ENCODE data around the gene ZRANB1. TPM values are rescaled to one million over a fixed set of nuclear protein-coding genes. Genes with fewer than 3 reads are reported as not detected.
A peak's percentile ranks its signal among the peaks of the same experiment; 100 is the strongest.

ZRANB1 gene
- total and polyA plus RNA-seq, 8 donors = 7.0 to 63.7 (median 10.9) TPM

DNA sequence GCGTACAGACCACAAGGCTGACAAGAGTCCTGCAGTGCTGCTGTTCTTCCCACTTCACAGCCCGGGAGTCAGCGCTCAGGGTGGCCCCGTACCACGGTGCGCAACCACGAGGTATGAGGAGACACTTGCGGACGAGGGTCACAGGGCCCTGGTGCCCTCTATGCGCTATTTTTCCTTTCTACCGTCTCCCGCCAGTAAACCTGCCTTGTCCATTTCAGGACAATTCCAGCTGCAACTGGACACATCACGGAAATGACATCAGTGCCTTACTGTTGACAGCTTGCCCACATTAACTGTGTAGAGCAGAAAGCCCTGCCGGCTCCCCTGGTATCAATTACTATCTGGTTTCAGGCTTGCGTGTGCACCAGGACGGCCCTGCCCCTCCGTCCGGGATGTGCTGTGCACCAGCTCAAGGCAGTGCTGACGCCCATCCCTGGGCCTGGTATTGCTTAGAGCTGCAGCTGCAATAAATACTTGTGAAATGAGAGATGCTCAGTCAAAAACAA is 65.1 kb downstream of the ZRANB1 start:
- intact Hi-C loops (cut with DNase I; ENCODE audit: low total_unique reads) = no loop called here
- Histone ChIP-seq H3K27me3 (no peaks in the 10 kb centered on the region), H3K4me3 (no peak overlapping the region), H3K36me3 (peaks cover 12 to 53% (median 40%) of the 10 kb centered on the region in 4 donors), H3K27ac (peak overlapping the region in 2 of 5 donors; percentile 72 to 87), H3K4me1 (peaks cover 26 to 97% (median 65%) of the 10 kb centered on the region in 4 donors), H3K9me3 (no peaks in the 10 kb centered on the region)
- peak in 1 of 2 donors; percentile 52 for DNase-seq
- no peak for TF ChIP-seq POLR2AphosphoS5 (IDR thresholded peaks at IDR 0.05)
- no peak for TF ChIP-seq POLR2A (IDR thresholded peaks at IDR 0.05)
- no peak for TF ChIP-seq EP300 (IDR thresholded peaks at IDR 0.05)
- TF ChIP-seq, protein P1, sequence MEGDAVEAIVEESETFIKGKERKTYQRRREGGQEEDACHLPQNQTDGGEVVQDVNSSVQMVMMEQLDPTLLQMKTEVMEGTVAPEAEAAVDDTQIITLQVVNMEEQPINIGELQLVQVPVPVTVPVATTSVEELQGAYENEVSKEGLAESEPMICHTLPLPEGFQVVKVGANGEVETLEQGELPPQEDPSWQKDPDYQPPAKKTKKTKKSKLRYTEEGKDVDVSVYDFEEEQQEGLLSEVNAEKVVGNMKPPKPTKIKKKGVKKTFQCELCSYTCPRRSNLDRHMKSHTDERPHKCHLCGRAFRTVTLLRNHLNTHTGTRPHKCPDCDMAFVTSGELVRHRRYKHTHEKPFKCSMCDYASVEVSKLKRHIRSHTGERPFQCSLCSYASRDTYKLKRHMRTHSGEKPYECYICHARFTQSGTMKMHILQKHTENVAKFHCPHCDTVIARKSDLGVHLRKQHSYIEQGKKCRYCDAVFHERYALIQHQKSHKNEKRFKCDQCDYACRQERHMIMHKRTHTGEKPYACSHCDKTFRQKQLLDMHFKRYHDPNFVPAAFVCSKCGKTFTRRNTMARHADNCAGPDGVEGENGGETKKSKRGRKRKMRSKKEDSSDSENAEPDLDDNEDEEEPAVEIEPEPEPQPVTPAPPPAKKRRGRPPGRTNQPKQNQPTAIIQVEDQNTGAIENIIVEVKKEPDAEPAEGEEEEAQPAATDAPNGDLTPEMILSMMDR (IDR thresholded peaks at IDR 0.05) = no peak
- 74 to 81% (median 78%) methylated on average over 19 of the region's 19 CpGs for WGBS, 5 donors

DNA sequence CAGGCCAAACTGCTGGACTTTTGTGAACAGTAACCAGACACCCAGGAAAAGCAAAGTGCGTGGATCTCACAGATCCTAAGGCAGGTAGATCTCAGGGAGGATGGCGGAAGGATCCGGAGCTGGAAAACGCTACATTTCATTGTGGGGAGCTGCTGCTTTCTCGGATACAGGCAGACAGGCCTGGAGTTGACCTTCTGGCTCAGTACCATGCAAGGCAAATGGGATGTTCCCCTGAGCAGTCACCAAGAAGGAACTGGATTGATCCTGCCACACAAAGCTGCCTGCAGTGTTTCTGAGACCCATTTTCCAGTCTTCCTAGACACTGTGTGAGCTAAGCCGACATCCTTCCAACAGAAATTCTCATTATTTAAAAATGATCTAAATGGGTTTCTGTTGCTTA is 65.5 kb downstream of the ZRANB1 start:
- TF ChIP-seq POLR2A (IDR thresholded peaks at IDR 0.05) (no peak), EP300 (IDR thresholded peaks at IDR 0.05) (no peak), POLR2AphosphoS5 (IDR thresholded peaks at IDR 0.05) (no peak)
- TF ChIP-seq, protein P1 (IDR thresholded peaks at IDR 0.05) = no peak
- peak in 1 of 2 donors; percentile 16 for DNase-seq
- Histone ChIP-seq H3K27me3 (no peaks in the 10 kb centered on the region), H3K27ac (peak overlapping the region in 4 of 5 donors; percentile 72 to 90 (median 80)), H3K4me3 (peak overlapping the region in 1 of 4 donors; percentile 16), H3K4me1 (peaks cover 24 to 97% (median 64%) of the 10 kb centered on the region in 4 donors), H3K9me3 (no peaks in the 10 kb centered on the region), H3K36me3 (peaks cover 7 to 53% (median 38%) of the 10 kb centered on the region in 4 donors)
- WGBS, 5 donors = 79 to 91% (median 82%) methylated on average over 6 of the region's 6 CpGs
- intact Hi-C loops (cut with DNase I; ENCODE audit: low total_unique reads) = no loop called here

DNA sequence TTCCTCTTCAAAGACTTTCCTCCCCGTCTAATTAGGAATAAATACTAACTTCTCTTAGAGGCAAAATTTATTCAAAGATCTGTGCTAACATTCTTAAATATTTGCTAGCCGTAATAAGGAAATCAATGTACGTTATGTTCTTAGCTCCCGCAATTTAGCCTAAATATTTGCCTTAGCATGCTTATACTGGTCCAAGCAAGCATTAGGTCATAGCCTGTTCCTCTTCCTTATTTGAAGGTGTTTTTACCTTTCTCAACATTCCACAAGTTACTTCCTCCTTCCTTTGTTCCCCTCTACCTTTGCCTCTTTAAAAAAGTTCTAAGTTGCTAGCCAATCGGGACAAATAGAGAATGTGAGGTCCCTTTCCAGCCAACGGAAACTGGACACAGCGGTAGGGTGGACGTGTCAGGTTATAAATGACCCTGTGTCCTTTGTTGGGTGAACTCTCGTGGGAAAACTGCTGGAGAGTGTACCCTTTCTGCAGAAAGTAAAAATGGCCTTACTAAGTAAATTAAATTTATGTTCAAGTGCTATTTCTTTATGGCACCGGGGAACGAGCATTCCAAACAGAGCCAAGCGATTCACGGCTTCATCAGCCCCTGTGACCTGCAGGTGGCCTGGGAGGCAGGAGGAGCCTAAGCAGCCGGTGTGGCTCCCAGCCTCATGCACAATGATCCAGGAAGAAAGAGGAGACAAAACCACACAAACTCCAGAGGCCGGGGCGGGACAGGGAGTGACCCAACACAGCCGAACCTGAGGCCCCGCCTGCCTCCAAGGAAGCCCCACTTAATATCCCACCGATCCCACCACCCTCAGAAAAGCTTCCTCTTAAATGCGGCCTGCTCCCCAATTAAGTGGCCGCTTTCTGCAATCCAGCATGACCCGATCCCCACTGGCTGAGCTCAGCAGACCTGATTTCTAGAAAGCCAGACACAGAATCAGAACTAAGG is 67.0 kb downstream of the ZRANB1 start:
- H3K4me1 ChIP-seq = peaks cover 25 to 92% (median 62%) of the 10 kb centered on the region in 4 donors
- peak; percentile 58 to 76 for DNase-seq
- no peak for TF ChIP-seq POLR2A (IDR thresholded peaks at IDR 0.05)
- no peak for TF ChIP-seq EP300 (IDR thresholded peaks at IDR 0.05)
- TF ChIP-seq POLR2AphosphoS5 (IDR thresholded peaks at IDR 0.05) = peak in 1 of 3 donors; percentile 43

DNA sequence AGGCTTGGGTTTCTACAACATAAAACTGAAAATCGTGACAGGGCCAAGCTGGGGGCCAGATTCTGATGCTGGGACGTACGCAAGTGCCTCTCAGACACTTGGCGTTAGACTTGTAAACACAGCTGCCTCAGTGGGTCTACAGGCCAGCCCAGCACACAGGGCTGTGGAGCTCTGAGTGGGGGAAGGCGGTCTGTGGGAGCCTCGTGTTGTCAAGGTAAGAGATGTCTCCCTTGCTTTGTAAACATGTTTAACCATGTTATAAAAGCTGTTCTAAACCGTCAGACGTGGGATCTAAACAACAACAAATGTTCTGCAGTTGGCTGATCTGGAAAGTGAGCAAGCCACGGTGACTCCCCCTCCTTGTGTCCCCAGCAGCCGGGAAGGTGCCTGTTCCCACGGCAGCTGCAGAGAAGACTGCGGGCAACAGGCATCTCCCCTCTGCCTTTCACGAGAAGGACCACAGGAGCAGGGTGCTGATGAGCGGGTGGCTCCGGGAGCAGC is 67.8 kb downstream of the ZRANB1 start:
- H3K36me3 ChIP-seq = peaks cover 0 to 34% (median 28%) of the 10 kb centered on the region in 4 donors
- WGBS, 5 donors = 69 to 72% (median 69%) methylated on average over 15 of the region's 15 CpGs
- no peaks in the 10 kb centered on the region for H3K27me3 ChIP-seq
- TF ChIP-seq POLR2A (IDR thresholded peaks at IDR 0.05) = no peak
- no peak for TF ChIP-seq POLR2AphosphoS5 (IDR thresholded peaks at IDR 0.05)
- TF ChIP-seq, protein P1 (IDR thresholded peaks at IDR 0.05) = no peak
- TF ChIP-seq EP300 (IDR thresholded peaks at IDR 0.05) = no peak
- peaks cover 33 to 93% (median 66%) of the 10 kb centered on the region in 4 donors for H3K4me1 ChIP-seq
- no peaks in the 10 kb centered on the region for H3K9me3 ChIP-seq
- no peak overlapping the region for H3K4me3 ChIP-seq
- peak in 1 of 2 donors; percentile 53 for DNase-seq
- H3K27ac ChIP-seq = peak overlapping the region; percentile 68 to 90 (median 74)
- intact Hi-C loops (cut with DNase I; ENCODE audit: low total_unique reads) = no loop called here

More for the DNA sequence above, 67.0 kb downstream of the ZRANB1 start:
- WGBS, 5 donors = 36 to 57% (median 55%) methylated on average over 20 to 22 of the region's 22 CpGs
- Histone ChIP-seq H3K4me3 (peak overlapping the region in 3 of 4 donors; percentile 4 to 31 (median 16)), H3K27me3 (no peaks in the 10 kb centered on the region), H3K36me3 (peaks cover 0 to 39% (median 32%) of the 10 kb centered on the region in 4 donors), H3K9me3 (no peaks in the 10 kb centered on the region), H3K27ac (peak overlapping the region; percentile 70 to 90 (median 74))
- intact Hi-C loops (cut with DNase I; ENCODE audit: low total_unique reads) = no loop called here
